LNCAP (cell line): ENCODE measurements around the gene FBLN5.

Source experiments
- CTCF ChIP-seq: fragments of 450-650 bp; IDR thresholded peaks from 2 replicates; pipeline ENCODE4 v1.5.1; 2017; ENCODE audit warnings: mild to moderate bottlenecking

The FBLN5 gene

GRCh38 chr14:91929700-91930099 is 17.8 kb downstream of the FBLN5 start:
- TF ChIP-seq CTCF: no peak

GRCh38 chr14:91927800-91928199 is 19.7 kb downstream of the FBLN5 start:
- no peak for TF ChIP-seq CTCF

GRCh38 chr14:91927191-91927590 is 20.3 kb downstream of the FBLN5 start:
- no peak for TF ChIP-seq CTCF

GRCh38 chr14:91926131-91926890 is 21.2 kb downstream of the FBLN5 start:
- TF ChIP-seq CTCF: no peak

GRCh38 chr14:91925727-91926121 is 21.8 kb downstream of the FBLN5 start:
- no peak for TF ChIP-seq CTCF

GRCh38 chr14:91925001-91925726 is 22.3 kb downstream of the FBLN5 start:
- no peak for TF ChIP-seq CTCF

GRCh38 chr14:91920526-91920925 is 27.0 kb downstream of the FBLN5 start:
- TF ChIP-seq CTCF: no peak
